A549 (cell line): Measurements from ENCODE around the gene SRGAP3.

Source experiments
- CBX2 ChIP-seq: fragments of 200-600 bp; sonication (generic); IDR thresholded peaks from 2 replicates; pipeline ENCODE4 v1.6.1; 2016; ENCODE audit warnings: low read depth, mild to moderate bottlenecking, borderline replicate concordance
- CHD2 ChIP-seq: fragments of 150-350 bp; IDR thresholded peaks from 2 replicates; pipeline ENCODE4 v1.6.1; 2014; ENCODE audit warnings: low read length; ENCODE audit not compliant: partially characterized antibody
- CTCF ChIP-seq: fragments of >200 bp; sonication (Bioruptor Twin); formaldehyde crosslinking; IDR thresholded peaks from 3 replicates; pipeline ENCODE4 v1.5.1; 2016
- EHMT2 ChIP-seq: fragments of 200-600 bp; sonication (generic); IDR thresholded peaks from 2 replicates; pipeline ENCODE4 v1.6.1; 2016; ENCODE audit warnings: antibody characterized with exemption, low read depth, mild to moderate bottlenecking, moderate library complexity
- ELK1 ChIP-seq: fragments of 150-350 bp; IDR thresholded peaks from 2 replicates; pipeline ENCODE4 v1.6.1; 2014; ENCODE audit warnings: low read depth, mild to moderate bottlenecking, low read length
- EP300 ChIP-seq, 2 experiments: fragments of >200 bp; sonication (Bioruptor Twin); formaldehyde crosslinking; IDR thresholded peaks; 2 replicates in 1 of 2; 3 replicates in 1 of 2; pipeline ENCODE4 v1.6.1; 2016 to 2017
- PHF8 ChIP-seq: fragments of 200-600 bp; sonication (generic); IDR thresholded peaks from 2 replicates; pipeline ENCODE4 v1.6.1; 2016; ENCODE audit warnings: low read depth, mild to moderate bottlenecking, antibody characterized with exemption, moderate library complexity, borderline replicate concordance
- POLR2A ChIP-seq: IDR thresholded peaks from 2 replicates; pipeline ENCODE4 v1.6.1; 2012; ENCODE audit warnings: mild to moderate bottlenecking, low read length
- RAD21 ChIP-seq, 2 experiments: fragments of >200 bp in 1 of 2; sonication (Bioruptor Twin) in 1 of 2; formaldehyde crosslinking in 1 of 2; IDR thresholded peaks in 1 of 2; conservative IDR thresholded peaks in 1 of 2; 2 replicates in 1 of 2; 3 replicates in 1 of 2; pipeline ENCODE4 v1.6.1; 2012 to 2018; ENCODE audit warnings: inconsistent platforms in 1 of 2
- RCOR1 ChIP-seq: fragments of 150-350 bp; IDR thresholded peaks from 2 replicates; pipeline ENCODE4 v1.6.1; 2014; ENCODE audit warnings: antibody characterized with exemption, low read length, low read depth
- TP53 ChIP-seq: fragments of 250-450 bp; sonication (Bioruptor Pico); IDR thresholded peaks from 2 replicates; pipeline ENCODE4 v1.5.0; 2021; ENCODE audit warnings: mild to moderate bottlenecking, moderate library complexity

DNA sequence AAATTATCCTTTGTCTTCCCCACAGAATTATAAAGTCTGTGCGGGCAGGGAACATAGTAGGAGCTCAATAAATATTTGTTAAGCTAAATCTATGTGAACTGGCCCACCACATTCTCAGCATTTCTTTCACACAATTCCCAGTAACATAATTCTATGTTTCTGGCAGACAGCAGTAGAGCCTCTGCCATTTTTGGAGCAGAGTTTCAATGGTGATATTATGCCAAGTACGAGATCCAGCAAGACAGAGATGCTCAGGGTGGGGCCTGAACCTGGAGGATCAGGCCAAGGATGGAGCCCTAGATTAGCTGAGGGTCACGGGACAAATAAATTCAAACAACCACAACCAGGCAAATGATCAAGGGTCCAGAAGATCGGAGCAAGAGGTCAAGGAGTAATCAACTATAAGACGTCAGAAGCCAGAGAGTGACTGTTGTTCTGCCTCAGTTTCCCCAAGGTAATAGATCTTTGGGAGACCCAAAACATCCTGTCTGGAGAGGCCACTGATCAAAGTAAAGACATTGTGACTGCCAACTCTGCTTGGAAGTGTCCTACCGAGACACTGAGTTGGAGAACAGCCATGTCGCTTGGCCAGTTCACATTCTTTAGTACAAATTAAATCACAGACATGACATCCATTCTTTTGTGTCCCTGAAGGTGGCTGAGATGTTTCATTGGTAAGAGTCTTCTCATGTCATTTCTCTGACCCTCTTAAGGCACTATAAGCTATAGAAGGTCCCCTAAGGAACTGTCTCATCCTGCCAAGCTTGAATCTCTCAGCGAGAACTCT, 15.4 kb downstream of the SRGAP3 start:
- no peak for TF ChIP-seq PHF8
- TF ChIP-seq EP300 (IDR thresholded peaks at IDR 0.05) = no peak
- no peak for TF ChIP-seq CHD2
- no peak for TF ChIP-seq CTCF
- no peak for TF ChIP-seq POLR2A
- no peak for TF ChIP-seq RCOR1
- TF ChIP-seq RAD21 (conservative IDR thresholded peaks at IDR 0.05 in 1 of 2, IDR thresholded peaks at IDR 0.05 in 1 of 2) = no peak
- no peak for TF ChIP-seq TP53 (CRISPR knock-in tag)
- no peak for TF ChIP-seq CBX2
- no peak for TF ChIP-seq EHMT2
- TF ChIP-seq ELK1 = no peak
